Measurements from ENCODE around the gene TNFSF13. TPM values are rescaled to one million over a fixed set of nuclear protein-coding genes. Genes with fewer than 3 reads are reported as not detected.
A peak's percentile ranks its signal among the peaks of the same experiment; 100 is the strongest.

The TNFSF13 gene
- total and polyA plus RNA-seq, 11 donors: 3.7 to 43.0 (median 6.5) TPM

GRCh38 chr17:7589891-7590691 lies 31.5 kb downstream of the TNFSF13 start, which contains the start of gene SOX15:
Gene SOX15, minus strand, starts transcription at chr17:7590094. Its CDS starts 418 bp downstream, at chr17:7589676.
- no peaks in the 10 kb centered on the region for H3K9me3 ChIP-seq
- peaks cover 3 to 42% (median 19%) of the 10 kb centered on the region in 12 donors for H3K4me1 ChIP-seq
- peaks cover 6 to 71% (median 56%) of the 10 kb centered on the region in 9 donors for H3K36me3 ChIP-seq
- no peak for TF ChIP-seq POLR2A (IDR thresholded peaks at IDR 0.05)
- no peak for TF ChIP-seq CTCF (IDR thresholded peaks at IDR 0.05)
- H3K27ac ChIP-seq: peak within 1 kb of the TSS in 9 of 12 donors; percentile 13 to 89 (median 51)
- intact Hi-C loops (cut with DNase I): loop anchor here in 4 of 10 donors (5.0 to 10.0 kb wide), 2 partner anchors 97 to 235 kb away; partner anchors contain the start of genes KCTD11 (in 2 of the 4), TMEM95 (in 2 of the 4), TP53 (in 2 of the 4) and WRAP53 (in 2 of the 4)
- H3K27me3 ChIP-seq: no peaks in the 10 kb centered on the region
- peak within 1 kb of the TSS; percentile 5 to 66 (median 46) for H3K4me3 ChIP-seq
- peak in 2 of 4 donors; percentile 3 for ATAC-seq
- peak in 1 of 5 donors; percentile 36 for DNase-seq
- WGBS, 4 donors: 64 to 75% (median 67%) methylated on average over 19 to 24 of the region's 24 CpGs

- intact Hi-C loops (cut with DNase I): no loop called here
- H3K27me3 ChIP-seq: no peaks in the 10 kb centered on the region
- TF ChIP-seq CTCF (IDR thresholded peaks at IDR 0.05) (no peak), POLR2A (IDR thresholded peaks at IDR 0.05) (no peak)
- no peak overlapping the region for H3K27ac ChIP-seq
- H3K4me1 ChIP-seq: peaks cover 3 to 35% (median 15%) of the 10 kb centered on the region in 12 donors
- peak in 1 of 5 donors; percentile 24 for DNase-seq
- H3K36me3 ChIP-seq: peaks cover 6 to 74% (median 62%) of the 10 kb centered on the region in 9 donors
- WGBS, 4 donors: 65 to 84% (median 81%) methylated on average over 2 to 4 of the region's 4 CpGs
- H3K4me3 ChIP-seq: no peak overlapping the region
- H3K9me3 ChIP-seq: no peaks in the 10 kb centered on the region
- no peak for ATAC-seq
Measured at GRCh38 chr17:7590743-7591142, 32.2 kb downstream of the TNFSF13 start.

GRCh38 chr17:7591596-7591995 lies 33.0 kb downstream of the TNFSF13 start:
- no peak for ATAC-seq
- intact Hi-C loops (cut with DNase I): no loop called here
- no peak for DNase-seq
- H3K4me1 ChIP-seq: peaks cover 3 to 31% (median 15%) of the 10 kb centered on the region in 12 donors
- no peak overlapping the region for H3K4me3 ChIP-seq
- no peaks in the 10 kb centered on the region for H3K27me3 ChIP-seq
- no peaks in the 10 kb centered on the region for H3K9me3 ChIP-seq
- no peak overlapping the region for H3K27ac ChIP-seq
- 81 to 92% (median 89%) methylated on average over 5 of the region's 5 CpGs for WGBS, 4 donors
- peaks cover 6 to 80% (median 71%) of the 10 kb centered on the region in 9 donors for H3K36me3 ChIP-seq
- no peak for TF ChIP-seq CTCF (IDR thresholded peaks at IDR 0.05)
- TF ChIP-seq POLR2A (IDR thresholded peaks at IDR 0.05): no peak

- WGBS, 4 donors: 89 to 94% (median 94%) methylated on average over 23 of the region's 23 CpGs
- H3K4me1 ChIP-seq: peaks cover 3 to 24% (median 15%) of the 10 kb centered on the region in 12 donors
- ATAC-seq (no peak), DNase-seq (no peak)
- intact Hi-C loops (cut with DNase I): no loop called here
- no peaks in the 10 kb centered on the region for H3K27me3 ChIP-seq
- no peak overlapping the region for H3K27ac ChIP-seq
- H3K36me3 ChIP-seq: peaks cover 6 to 83% (median 74%) of the 10 kb centered on the region in 9 donors
- H3K9me3 ChIP-seq: no peaks in the 10 kb centered on the region
- H3K4me3 ChIP-seq: no peak overlapping the region
- TF ChIP-seq CTCF (IDR thresholded peaks at IDR 0.05): no peak
Measured at GRCh38 chr17:7592422-7593021, 34.0 kb downstream of the TNFSF13 start.

Measured in heart left ventricle (tissue), 16 donors.